ENCODE measurements around the gene CLSTN2.

- TF ChIP-seq, protein P1, sequence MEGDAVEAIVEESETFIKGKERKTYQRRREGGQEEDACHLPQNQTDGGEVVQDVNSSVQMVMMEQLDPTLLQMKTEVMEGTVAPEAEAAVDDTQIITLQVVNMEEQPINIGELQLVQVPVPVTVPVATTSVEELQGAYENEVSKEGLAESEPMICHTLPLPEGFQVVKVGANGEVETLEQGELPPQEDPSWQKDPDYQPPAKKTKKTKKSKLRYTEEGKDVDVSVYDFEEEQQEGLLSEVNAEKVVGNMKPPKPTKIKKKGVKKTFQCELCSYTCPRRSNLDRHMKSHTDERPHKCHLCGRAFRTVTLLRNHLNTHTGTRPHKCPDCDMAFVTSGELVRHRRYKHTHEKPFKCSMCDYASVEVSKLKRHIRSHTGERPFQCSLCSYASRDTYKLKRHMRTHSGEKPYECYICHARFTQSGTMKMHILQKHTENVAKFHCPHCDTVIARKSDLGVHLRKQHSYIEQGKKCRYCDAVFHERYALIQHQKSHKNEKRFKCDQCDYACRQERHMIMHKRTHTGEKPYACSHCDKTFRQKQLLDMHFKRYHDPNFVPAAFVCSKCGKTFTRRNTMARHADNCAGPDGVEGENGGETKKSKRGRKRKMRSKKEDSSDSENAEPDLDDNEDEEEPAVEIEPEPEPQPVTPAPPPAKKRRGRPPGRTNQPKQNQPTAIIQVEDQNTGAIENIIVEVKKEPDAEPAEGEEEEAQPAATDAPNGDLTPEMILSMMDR (CRISPR knock-in tag; IDR thresholded peaks at IDR 0.05): no peak
- TF ChIP-seq SNAI1 (CRISPR knock-in tag; IDR thresholded peaks at IDR 0.05; ENCODE audit: borderline replicate concordance) (no peak), NR1H2 (CRISPR knock-in tag; IDR thresholded peaks at IDR 0.05; ENCODE audit: borderline replicate concordance, low read depth) (no peak), TAF1 (CRISPR knock-in tag; IDR thresholded peaks at IDR 0.05) (no peak), RXRA (CRISPR knock-in tag; IDR thresholded peaks at IDR 0.05) (no peak), CAMTA2 (CRISPR knock-in tag; IDR thresholded peaks at IDR 0.05; ENCODE audit: borderline replicate concordance) (no peak), ZNF749 (CRISPR knock-in tag; IDR thresholded peaks at IDR 0.05; ENCODE audit: borderline replicate concordance) (no peak), NCOR1 (IDR thresholded peaks at IDR 0.05; ENCODE audit: borderline replicate concordance, low read length) (no peak), POLR2A (IDR thresholded peaks at IDR 0.05; ENCODE audit: insufficient read depth in 1 of 2, low read depth in 2 of 2, low read length in 2 of 2) (no peak), TEAD2 (CRISPR knock-in tag; IDR thresholded peaks at IDR 0.05) (no peak)
- TF ChIP-seq, protein P2, sequence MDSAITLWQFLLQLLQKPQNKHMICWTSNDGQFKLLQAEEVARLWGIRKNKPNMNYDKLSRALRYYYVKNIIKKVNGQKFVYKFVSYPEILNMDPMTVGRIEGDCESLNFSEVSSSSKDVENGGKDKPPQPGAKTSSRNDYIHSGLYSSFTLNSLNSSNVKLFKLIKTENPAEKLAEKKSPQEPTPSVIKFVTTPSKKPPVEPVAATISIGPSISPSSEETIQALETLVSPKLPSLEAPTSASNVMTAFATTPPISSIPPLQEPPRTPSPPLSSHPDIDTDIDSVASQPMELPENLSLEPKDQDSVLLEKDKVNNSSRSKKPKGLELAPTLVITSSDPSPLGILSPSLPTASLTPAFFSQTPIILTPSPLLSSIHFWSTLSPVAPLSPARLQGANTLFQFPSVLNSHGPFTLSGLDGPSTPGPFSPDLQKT (CRISPR knock-in tag; IDR thresholded peaks at IDR 0.05; ENCODE audit: borderline replicate concordance): no peak
Observed at GRCh38 chr3:140387244-140387643, 452.3 kb downstream of the CLSTN2 start.
